Tongue (tissue), 1 donor: ENCODE data around the gene CYTL1. TPM values are rescaled to one million over a fixed set of nuclear protein-coding genes. Genes with fewer than 3 reads are reported as not detected.

ENCODE experiments used
- total RNA-seq: library from RNA; depleted of rRNA; stranded (reverse); fragments of >200 nt; gene quantifications from one replicate; pipeline ENCODE4 v1.2.3, GENCODE V29; 2014

CYTL1 gene
- total RNA-seq, 1 donor from 2014 or later = 4.6 TPM

Other genes starting within 250 kb of the CYTL1 start
- 3.7 TPM for gene MSX1, start 159.8 kb downstream of the CYTL1 start, total RNA-seq
- gene STK32B, start 32.0 kb upstream of the CYTL1 start, total RNA-seq = 3.5 TPM